H1 (cell line): ENCODE data around the gene NUCB1. TPM values are rescaled to one million over a fixed set of nuclear protein-coding genes. Genes with fewer than 3 reads are reported as not detected.

Source experiments
- CTCF ChIA-PET: fragments of 300-600 bp; sonication (Branson Sonifier 250); formaldehyde crosslinking; loops from one replicate; lab custom pipeline; 2021; ENCODE audit not compliant: partially characterized antibody; lab: Charles Lee
- POLR2A ChIA-PET: fragments of 300-600 bp; sonication (Branson Sonifier 250); formaldehyde crosslinking; loops from one replicate; lab custom pipeline; 2021; ENCODE audit warnings: inconsistent platforms; ENCODE audit not compliant: partially characterized antibody; lab: Charles Lee
- DNase-seq, 2 experiments: peaks; one replicate each; pipeline versions ENCODE4 v3.0.0 to v3.0.0-alpha.2; 2010 to 2022; ENCODE audit warnings: low spot score in 2 of 2, low read depth in 1 of 2, mixed read lengths in 1 of 2
- FAIRE-seq: peaks from 2 replicates; lab custom pipeline; 2011; peaks lifted over from hg19 to GRCh38; lab: Jason Lieb, UNC
- H2AFZ ChIP-seq: 2 replicates; pipeline ENCODE4 v1.8.1; 2012; ENCODE audit warnings: low read length, inconsistent platforms
- H2AK5ac ChIP-seq: 2 replicates; pipeline ENCODE4 v1.6.1; 2013; ENCODE audit warnings: low read depth, low read length
- H2BK120ac ChIP-seq: replicated peaks from 2 replicates; pipeline ENCODE3; 2013; ENCODE audit warnings: low read depth, low read length, inconsistent platforms
- H2BK12ac ChIP-seq: 2 replicates; pipeline ENCODE4 v1.6.1; 2013; ENCODE audit warnings: low read depth, low read length
- H2BK15ac ChIP-seq: 2 replicates; pipeline ENCODE4 v1.6.1; 2013; ENCODE audit warnings: low read length
- H2BK20ac ChIP-seq: 2 replicates; pipeline ENCODE4 v1.6.1; 2013; ENCODE audit warnings: low read length
- H2BK5ac ChIP-seq: 2 replicates; pipeline ENCODE4 v1.6.1; 2013; ENCODE audit warnings: low read depth, low read length
- H3K14ac ChIP-seq: 2 replicates; pipeline ENCODE4 v1.6.1; 2013; ENCODE audit warnings: inconsistent platforms; ENCODE audit not compliant: insufficient read length
- H3K18ac ChIP-seq: 2 replicates; pipeline ENCODE4 v1.6.1; 2013; ENCODE audit warnings: low read length; ENCODE audit errors: extremely low read depth
- H3K23ac ChIP-seq: 2 replicates; pipeline ENCODE4 v1.6.1; 2013; ENCODE audit warnings: inconsistent platforms; ENCODE audit not compliant: insufficient read length
- H3K23me2 ChIP-seq: 2 replicates; pipeline ENCODE4 v1.6.1; 2013; ENCODE audit warnings: low read depth, low read length
- H3K27ac ChIP-seq: 2 replicates; pipeline ENCODE4 v1.6.1; 2011; ENCODE audit warnings: low read depth, low read length, inconsistent platforms
- H3K27me3 ChIP-seq, 4 experiments: replicated peaks in 1 of 4; 1 replicate in 1 of 4; 2 replicates in 3 of 4; pipeline versions ENCODE4 v1.6.1 to v1.8.1; 2011 to 2013; ENCODE audit warnings: low read length in 3 of 4, mild to moderate bottlenecking in 3 of 4, inconsistent platforms in 2 of 4, mixed read lengths in 2 of 4, moderate library complexity in 1 of 4; ENCODE audit not compliant: control insufficient read depth in 3 of 4, insufficient read depth in 3 of 4; ENCODE audit errors: extremely low read depth in 1 of 4
- H3K36me3 ChIP-seq, 4 experiments: 2 replicates each; pipeline versions ENCODE4 v1.6.1 to v1.8.1; 2011 to 2013; ENCODE audit warnings: mild to moderate bottlenecking in 4 of 4, low read length in 3 of 4, moderate library complexity in 2 of 4, control low read depth in 1 of 4, inconsistent platforms in 1 of 4; ENCODE audit not compliant: insufficient read depth in 4 of 4, control insufficient read depth in 2 of 4
- H3K4ac ChIP-seq: replicated peaks from 2 replicates; pipeline ENCODE3; 2013; ENCODE audit warnings: low read length, low read depth, mixed read lengths, inconsistent platforms; ENCODE audit not compliant: insufficient read length
- H3K4me1 ChIP-seq, 4 experiments: replicated peaks in 1 of 4; 1 replicate in 1 of 4; 2 replicates in 3 of 4; pipeline versions ENCODE4 v1.6.1 to v1.8.1; 2011 to 2013; ENCODE audit warnings: low read length in 3 of 4, inconsistent platforms in 2 of 4, mixed read lengths in 1 of 4; ENCODE audit not compliant: insufficient read depth in 4 of 4, control insufficient read depth in 3 of 4
- H3K4me2 ChIP-seq, 2 experiments: 2 replicates each; pipeline versions ENCODE4 v1.6.1 to v1.8.1; 2011 to 2013; ENCODE audit warnings: low read depth in 2 of 2, low read length in 2 of 2, control low read depth in 1 of 2, inconsistent platforms in 1 of 2, mild to moderate bottlenecking in 1 of 2; ENCODE audit not compliant: insufficient read depth in 1 of 2
- H3K4me3 ChIP-seq, 4 experiments: fragments of 200-600, 300-600 bp in 1 of 4; sonication (generic), shearing (Covaris generic), sonication (Bioruptor Twin) in 1 of 4; 2 replicates each; pipeline versions ENCODE4 v1.5.1 to v1.8.1; 2011 to 2016; ENCODE audit warnings: low read length in 4 of 4, low read depth in 3 of 4, control low read depth in 2 of 4, inconsistent platforms in 2 of 4, mild to moderate bottlenecking in 2 of 4, mixed read lengths in 1 of 4, moderate library complexity in 1 of 4; ENCODE audit not compliant: insufficient read depth in 2 of 4; ENCODE audit errors: extremely low read depth in 1 of 4
- H3K56ac ChIP-seq: replicated peaks from 2 replicates; pipeline ENCODE3; 2013; ENCODE audit warnings: low read depth, mild to moderate bottlenecking, mixed read lengths, low read length, inconsistent platforms; ENCODE audit not compliant: insufficient read length
- H3K79me1 ChIP-seq: 2 replicates; pipeline ENCODE4 v1.6.1; 2013; ENCODE audit warnings: low read depth, low read length, control low read depth
- H3K79me2 ChIP-seq, 2 experiments: 2 replicates each; pipeline versions ENCODE4 v1.6.1 to v1.8.1; 2012 to 2013; ENCODE audit warnings: low read length in 2 of 2, mild to moderate bottlenecking in 2 of 2, inconsistent platforms in 1 of 2; ENCODE audit not compliant: insufficient read depth in 2 of 2, control insufficient read depth in 1 of 2
- H3K9ac ChIP-seq, 4 experiments: replicated peaks in 1 of 4; 1 replicate in 1 of 4; 2 replicates in 3 of 4; pipeline versions ENCODE4 v1.6.1 to v1.8.1; 2011 to 2013; ENCODE audit warnings: low read depth in 3 of 4, low read length in 3 of 4, control low read depth in 2 of 4, mild to moderate bottlenecking in 2 of 4, moderate library complexity in 2 of 4, inconsistent platforms in 1 of 4; ENCODE audit errors: extremely low read depth in 1 of 4
- H3K9me3 ChIP-seq, 2 experiments: 2 replicates each; pipeline versions ENCODE4 v1.6.1 to v1.8.1; 2012 to 2013; ENCODE audit warnings: mild to moderate bottlenecking in 2 of 2, moderate library complexity in 2 of 2, control low read depth in 1 of 2, inconsistent platforms in 1 of 2, low read depth in 1 of 2, low read length in 1 of 2, mixed read lengths in 1 of 2; ENCODE audit not compliant: insufficient read depth in 2 of 2
- H4K20me1 ChIP-seq, 2 experiments: replicated peaks in 1 of 2; 2 replicates each; pipeline versions ENCODE3 to v1.8.1; 2011 to 2013; ENCODE audit warnings: inconsistent platforms in 2 of 2, low read length in 2 of 2, mild to moderate bottlenecking in 1 of 2; ENCODE audit not compliant: insufficient read depth in 2 of 2, control insufficient read depth in 1 of 2
- H4K5ac ChIP-seq: 2 replicates; pipeline ENCODE4 v1.6.1; 2013; ENCODE audit warnings: low read length, low read depth, mixed read lengths, inconsistent platforms; ENCODE audit not compliant: insufficient read length
- H4K8ac ChIP-seq: 2 replicates; pipeline ENCODE4 v1.8.0; 2013; ENCODE audit warnings: mild to moderate bottlenecking, moderate library complexity, low read length, inconsistent platforms; ENCODE audit not compliant: insufficient read depth; ENCODE audit errors: extremely low read depth
- H4K91ac ChIP-seq: replicated peaks from 2 replicates; pipeline ENCODE3; 2013; ENCODE audit warnings: low read length, mixed read lengths, inconsistent platforms; ENCODE audit not compliant: insufficient read length
- SRF ChIP-seq: IDR thresholded peaks from 2 replicates; pipeline ENCODE4 v1.6.1; 2011; ENCODE audit warnings: mild to moderate bottlenecking, low read depth, low read length, moderate library complexity
- WGBS, 2 experiments: shearing (Covaris generic) in 1 of 2; methylation state at CpG; one replicate each; pipeline versions ENCODE4 v1.1.6 to v1.1.7; 2013 to 2015; ENCODE audit warnings: low lambda C conversion rate in 2 of 2, mixed read lengths in 2 of 2, inconsistent platforms in 1 of 2, low coverage in 1 of 2, missing lambda C conversion rate in 1 of 2; ENCODE audit not compliant: insufficient replicate concordance in 2 of 2, insufficient coverage in 1 of 2, insufficient read length in 1 of 2; ENCODE audit errors: extremely low coverage in 1 of 2, missing lambda C conversion rate in 1 of 2; 5-methylcytosine and 5-hydroxymethylcytosine counted together
- polyA plus RNA-seq, 7 experiments: library from polyadenylated mRNA; depleted of rRNA in 3 of 7; stranded (reverse) in 5 of 7; unstranded in 2 of 7; fragments of >200 nt in 5 of 7; fragments of 200-250 nt in 2 of 7; gene quantifications; 1 replicate in 5 of 7; 2 replicates in 1 of 7; 4 replicates in 1 of 7; pipeline versions ENCODE4 v1.2.1 to v1.2.3, GENCODE V29; 2011 to 2013; ENCODE audit warnings: missing spikeins in 2 of 7, mixed read lengths in 2 of 7
- total RNA-seq: library from RNA; stranded (reverse); fragmentation: NEBNext Ultra II Directional; extraction: Animal tissue kit (Norgen Biotek cat#: 25700); gene quantifications from 2 replicates; pipeline ENCODE4 v1.2.1, GENCODE V29; 2021

The NUCB1 gene
- total and polyA plus RNA-seq, 2 of the 8 experiments (the other 6 are each of a cell fraction or from before 2014, with no cell fraction given): 111 to 121 TPM

- Histone ChIP-seq H3K23me2 (no peaks in the 10 kb centered on the region), H3K14ac (no peak overlapping the region), H3K4me3 (no peak overlapping the region), H3K36me3 (no peaks in the 10 kb centered on the region), H3K27ac (no peak overlapping the region), H3K79me1 (no peaks in the 10 kb centered on the region; the same call in 1 of the 2 replicates), H3K18ac (no peak overlapping the region), H3K9ac (no peak overlapping the region), H3K27me3 (no peaks in the 10 kb centered on the region), H4K20me1 (peaks cover 0 to 2% of the 10 kb centered on the region in 2 experiments), H2BK12ac (no peak overlapping the region), H3K9me3 (no peaks in the 10 kb centered on the region), H3K79me2 (no peaks in the 10 kb centered on the region), H2BK20ac (no peak overlapping the region), H2AFZ (no peak overlapping the region), H3K23ac (no peak overlapping the region), H4K5ac (no peak overlapping the region), H3K4me2 (no peak overlapping the region), H2AK5ac (no peak overlapping the region), H3K4me1 (no peaks in the 10 kb centered on the region), H2BK120ac (no peak overlapping the region), H3K56ac (no peak overlapping the region), H4K91ac (no peak overlapping the region), H3K4ac (no peak overlapping the region), H2BK15ac (no peak overlapping the region), H4K8ac (no peak overlapping the region), H2BK5ac (no peak overlapping the region)
- ChIA-PET CTCF (interaction anchor here (0.6 to 1.1 kb wide), 3 partner anchors 12 to 91 kb away, joined by 3 to 5 read pairs (median 3); partner anchors contain the start of gene CGB2), POLR2A (interaction anchor here (0.6 to 2.1 kb wide), 6 partner anchors 9 to 79 kb away, joined by 3 to 6 read pairs (median 3); no protein-coding TSS in a partner anchor)
- DNase-seq (no peak), FAIRE-seq (no peak)
- WGBS, 2 experiments: 91% methylated on average over 5 of the region's 5 CpGs; no CpG with 5 or more reads in 1 of the 2 experiments
- TF ChIP-seq SRF: no peak
Measured at GRCh38 chr19:48940902-48941301, 40.8 kb downstream of the NUCB1 start.
